Mammary epithelial cell (primary cell): ENCODE data around the gene LRMDA.

ENCODE experiments used
- EZH2 ChIP-seq: IDR thresholded peaks from 2 replicates; pipeline ENCODE4 v1.6.1; 2012; ENCODE audit warnings: low read length, inconsistent platforms, borderline replicate concordance
- TF ChIP-seq, protein P1 (sequence below), 2 donors: IDR thresholded peaks in 1 of 2; conservative IDR thresholded peaks in 1 of 2; 2 replicates each; pipeline ENCODE4 v1.5.1; 2011 to 2012; ENCODE audit warnings: inconsistent platforms in 2 of 2, low read length in 2 of 2, mild to moderate bottlenecking in 2 of 2, control low read depth in 1 of 2, low read depth in 1 of 2; ENCODE audit not compliant: insufficient read depth in 1 of 2; ENCODE audit errors: extremely low read depth in 1 of 2

DNA sequence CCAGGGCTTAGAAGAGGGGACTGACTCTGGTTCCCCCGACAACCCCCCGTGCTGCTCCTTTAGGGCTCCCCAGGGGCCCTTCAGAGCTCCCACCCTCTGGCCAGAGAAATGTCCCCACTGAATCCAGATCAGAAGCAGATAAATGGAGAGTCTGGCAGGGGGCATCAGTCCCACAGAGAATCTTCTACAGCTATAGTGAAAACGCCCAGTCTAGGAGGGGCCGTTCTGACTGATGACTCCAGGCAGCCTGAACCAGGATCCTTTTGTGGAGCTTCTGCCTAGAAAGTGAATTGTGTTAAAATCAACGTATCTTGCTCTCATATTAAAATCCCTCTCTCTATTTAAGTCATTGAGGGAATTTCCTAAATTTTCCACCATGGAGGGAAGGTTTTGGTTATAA lies 471.4 kb downstream of the LRMDA start:
- TF ChIP-seq, protein P1, sequence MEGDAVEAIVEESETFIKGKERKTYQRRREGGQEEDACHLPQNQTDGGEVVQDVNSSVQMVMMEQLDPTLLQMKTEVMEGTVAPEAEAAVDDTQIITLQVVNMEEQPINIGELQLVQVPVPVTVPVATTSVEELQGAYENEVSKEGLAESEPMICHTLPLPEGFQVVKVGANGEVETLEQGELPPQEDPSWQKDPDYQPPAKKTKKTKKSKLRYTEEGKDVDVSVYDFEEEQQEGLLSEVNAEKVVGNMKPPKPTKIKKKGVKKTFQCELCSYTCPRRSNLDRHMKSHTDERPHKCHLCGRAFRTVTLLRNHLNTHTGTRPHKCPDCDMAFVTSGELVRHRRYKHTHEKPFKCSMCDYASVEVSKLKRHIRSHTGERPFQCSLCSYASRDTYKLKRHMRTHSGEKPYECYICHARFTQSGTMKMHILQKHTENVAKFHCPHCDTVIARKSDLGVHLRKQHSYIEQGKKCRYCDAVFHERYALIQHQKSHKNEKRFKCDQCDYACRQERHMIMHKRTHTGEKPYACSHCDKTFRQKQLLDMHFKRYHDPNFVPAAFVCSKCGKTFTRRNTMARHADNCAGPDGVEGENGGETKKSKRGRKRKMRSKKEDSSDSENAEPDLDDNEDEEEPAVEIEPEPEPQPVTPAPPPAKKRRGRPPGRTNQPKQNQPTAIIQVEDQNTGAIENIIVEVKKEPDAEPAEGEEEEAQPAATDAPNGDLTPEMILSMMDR (conservative IDR thresholded peaks at IDR 0.05 in 1 of 2, IDR thresholded peaks at IDR 0.05 in 1 of 2; ENCODE audit: extremely low read depth in 1 of 2, insufficient read depth in 1 of 2, low read depth in 1 of 2, low read length in 2 of 2): no peak
- TF ChIP-seq EZH2: no peak
